ENCODE data around the gene CFAP45. TPM values are rescaled to one million over a fixed set of nuclear protein-coding genes. Genes with fewer than 3 reads are reported as not detected.

The CFAP45 gene
- total and polyA plus RNA-seq, 9 of the 15 experiments (the other 6 are each of a cell fraction or from before 2014, with no cell fraction given), result 0.65 to 2.4 (median 1.5) TPM

- TF ChIP-seq FOSL1 (tag; conservative IDR thresholded peaks at IDR 0.05) (peak; percentile 75), ZNF408 (CRISPR knock-in tag; IDR thresholded peaks at IDR 0.05; ENCODE audit: low read depth) (no peak), FOXK2 (conservative IDR thresholded peaks at IDR 0.05 in 1 of 2, IDR thresholded peaks at IDR 0.05 in 1 of 2; ENCODE audit: low read depth in 2 of 2) (peak; percentile 47 to 59; a peak in 2 of 4 replicates), KDM5B (IDR thresholded peaks at IDR 0.05; ENCODE audit: insufficient replicate concordance, low read depth, low read length) (no peak), ZNF436 (CRISPR knock-in tag; IDR thresholded peaks at IDR 0.05) (no peak), NCOR1 (IDR thresholded peaks at IDR 0.05) (peak; percentile 21; the same call in 1 of the 2 replicates), EP300 (IDR thresholded peaks at IDR 0.05; ENCODE audit: low read length) (peak; percentile 53; the same call in 1 of the 2 replicates), ZBTB11 (CRISPR knock-in tag; IDR thresholded peaks at IDR 0.05) (no peak), RFX7 (CRISPR knock-in tag; IDR thresholded peaks at IDR 0.05) (no peak), CUX1 (CRISPR knock-in tag; IDR thresholded peaks at IDR 0.05) (0 out of 2 replicates have a peak, but pooled peaks have one; percentile 44)
Observed at GRCh38 chr1:159921251-159921650, 21.3 kb upstream of the CFAP45 start (continued).

Measured in K562 (cell line).